Measurements from ENCODE around the gene ERLIN1.

ERLIN1 gene

GRCh38 chr10:100209303-100209702, 23.5 kb upstream of the ERLIN1 start:
- no peak for DNase-seq (ENCODE audit: low read depth)
- H3K4me3 ChIP-seq (ENCODE audit: low read length), result no peak overlapping the region
- no peak for TF ChIP-seq CTCF (IDR thresholded peaks at IDR 0.05; ENCODE audit: insufficient read depth, low read depth, low read length, missing control alignments)

GRCh38 chr10:100208276-100208675, 22.4 kb upstream of the ERLIN1 start:
- no peak overlapping the region for H3K4me3 ChIP-seq (ENCODE audit: low read length)
- TF ChIP-seq CTCF (IDR thresholded peaks at IDR 0.05; ENCODE audit: insufficient read depth, low read depth, low read length, missing control alignments), result no peak
- DNase-seq (ENCODE audit: low read depth), result no peak

GRCh38 chr10:100204370-100204769, 18.5 kb upstream of the ERLIN1 start:
- TF ChIP-seq CTCF (IDR thresholded peaks at IDR 0.05; ENCODE audit: insufficient read depth, low read depth, low read length, missing control alignments), result no peak
- H3K4me3 ChIP-seq (ENCODE audit: low read length), result no peak overlapping the region
- no peak for DNase-seq (ENCODE audit: low read depth)

- no peak for TF ChIP-seq CTCF (IDR thresholded peaks at IDR 0.05; ENCODE audit: insufficient read depth, low read depth, low read length, missing control alignments)
- no peak for DNase-seq (ENCODE audit: low read depth)
- no peak overlapping the region for H3K4me3 ChIP-seq (ENCODE audit: low read length)
These were observed 15.7 kb upstream of the ERLIN1 start for GRCh38 chr10:100201549-100201948.

- no peak for DNase-seq (ENCODE audit: low read depth)
- H3K4me3 ChIP-seq (ENCODE audit: low read length), result no peak overlapping the region
- no peak for TF ChIP-seq CTCF (IDR thresholded peaks at IDR 0.05; ENCODE audit: insufficient read depth, low read depth, low read length, missing control alignments)
These were observed 8.9 kb upstream of the ERLIN1 start for GRCh38 chr10:100194711-100195110.

- H3K4me3 ChIP-seq (ENCODE audit: low read length), result no peak overlapping the region
- no peak for TF ChIP-seq CTCF (IDR thresholded peaks at IDR 0.05; ENCODE audit: insufficient read depth, low read depth, low read length, missing control alignments)
- DNase-seq (ENCODE audit: low read depth), result no peak
These were observed 6.5 kb upstream of the ERLIN1 start for GRCh38 chr10:100192350-100192749.
